Suppressor macrophage (primary cell): ENCODE results near the gene MUC2.

Experiments
- DNase-seq, 4 experiments: peaks; one replicate each; pipeline ENCODE4 v3.0.0-alpha.2; 2020 to 2022
- total RNA-seq, 17 experiments: gene quantifications; one replicate each; lab custom pipeline; 2026; ENCODE audit warnings: mixed read lengths in 6 of 17, inconsistent platforms in 3 of 17; lab: John Stamatoyannopoulos, UW

The MUC2 gene
- total RNA-seq, result 0 to 5.4 (median 0) reads per million in 17 experiments

DNA sequence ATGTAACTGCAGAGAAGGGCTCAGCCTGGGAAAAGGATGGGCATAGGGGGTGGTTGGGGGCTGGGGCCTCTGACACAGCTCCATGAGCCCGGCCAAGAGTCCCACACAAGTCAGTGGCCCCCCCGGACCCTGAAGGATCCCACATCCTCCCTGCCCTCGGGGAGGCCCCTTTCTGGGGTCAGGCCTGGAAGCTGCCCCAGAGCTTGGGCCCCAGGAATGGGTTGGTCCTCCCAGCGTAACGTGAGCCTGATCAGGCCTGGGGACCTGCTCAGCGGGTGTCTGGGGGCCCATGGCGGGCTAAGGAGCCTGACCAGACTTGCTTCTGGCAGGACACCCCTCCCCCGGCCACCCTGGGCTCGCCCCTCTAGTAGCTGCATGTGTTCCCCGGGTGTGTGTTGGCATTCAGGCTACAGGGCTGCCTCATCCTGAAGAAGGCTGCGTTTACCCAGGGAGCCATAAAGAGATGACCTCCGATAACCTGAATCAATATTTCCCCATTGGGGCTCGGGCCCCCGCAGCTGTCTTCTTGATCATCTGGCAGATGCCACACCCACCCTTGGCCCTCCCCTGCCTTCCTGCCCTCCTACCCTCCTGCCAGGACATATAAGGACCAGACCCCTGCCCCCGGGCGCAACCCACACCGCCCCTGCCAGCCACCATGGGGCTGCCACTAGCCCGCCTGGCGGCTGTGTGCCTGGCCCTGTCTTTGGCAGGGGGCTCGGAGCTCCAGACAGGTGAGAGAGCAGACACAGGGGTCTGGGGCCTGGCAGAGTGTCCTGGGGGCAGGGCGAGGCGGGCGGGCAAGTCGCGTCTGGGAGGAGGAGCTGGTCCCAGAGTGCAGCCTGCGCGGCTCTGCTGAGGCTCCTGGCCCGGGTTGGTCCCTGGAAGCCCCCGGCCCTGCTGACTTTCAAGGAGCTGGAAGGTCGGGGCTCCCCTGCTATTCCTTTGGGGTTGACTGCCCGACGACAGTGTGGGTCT is at the start of gene MUC2:
Gene MUC2 (plus strand): TSS at position 631 of the 978 bp plus-strand sequence.
- DNase-seq, result no peak

DNA sequence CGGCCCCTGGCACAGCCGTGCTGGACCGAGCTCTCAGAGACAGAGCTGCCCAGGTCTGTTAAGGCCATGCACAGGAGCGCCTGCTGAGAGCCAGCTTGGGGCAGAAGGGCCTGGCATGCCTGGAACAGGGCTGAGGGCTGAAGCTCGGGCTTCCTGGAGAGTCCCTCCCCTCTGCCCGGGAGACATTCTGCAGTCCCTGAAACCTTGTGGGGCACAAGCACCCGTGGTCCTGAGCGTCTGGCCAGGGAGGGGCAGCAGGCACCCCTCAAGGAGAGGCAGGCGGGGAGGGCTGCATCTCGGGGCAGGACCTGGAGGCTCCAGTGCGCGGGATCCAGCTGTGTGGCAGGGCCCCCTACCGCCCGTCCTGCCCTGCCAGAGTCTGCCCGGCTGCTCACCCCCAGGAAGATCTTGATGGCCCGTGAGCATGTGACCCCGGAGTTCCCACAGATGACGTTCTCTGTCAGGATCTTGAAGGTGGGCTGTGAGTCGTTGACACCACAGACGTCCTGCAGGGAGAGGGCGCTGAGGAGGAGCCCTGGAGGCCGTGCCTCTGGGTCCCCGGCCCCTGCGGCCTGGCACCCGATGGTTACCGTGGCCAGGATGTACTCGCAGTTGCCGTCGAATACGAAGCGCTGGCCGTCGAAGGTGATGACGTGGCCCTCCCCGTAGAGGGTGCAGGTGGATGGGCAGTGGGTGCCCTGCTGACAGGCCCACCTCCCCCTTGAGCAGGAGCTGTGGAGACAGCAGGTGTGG is 49.1 kb upstream of the MUC2 start:
- no peak for DNase-seq

DNA sequence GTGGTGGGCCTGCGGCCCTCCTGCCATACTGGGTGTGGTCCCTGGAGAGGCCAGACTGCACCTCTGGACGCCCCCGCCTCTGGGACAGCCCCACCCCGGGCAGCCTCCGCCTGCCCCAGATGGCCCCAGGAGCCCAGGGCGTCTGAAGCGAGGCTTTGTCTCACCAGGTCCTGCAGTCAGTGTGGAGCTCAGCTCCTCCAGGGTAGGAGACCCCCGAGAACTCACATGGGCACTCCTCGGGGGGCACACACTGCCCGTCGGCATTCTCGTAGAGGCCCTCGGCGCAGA is 48.6 kb upstream of the MUC2 start:
- DNase-seq, result no peak

DNA sequence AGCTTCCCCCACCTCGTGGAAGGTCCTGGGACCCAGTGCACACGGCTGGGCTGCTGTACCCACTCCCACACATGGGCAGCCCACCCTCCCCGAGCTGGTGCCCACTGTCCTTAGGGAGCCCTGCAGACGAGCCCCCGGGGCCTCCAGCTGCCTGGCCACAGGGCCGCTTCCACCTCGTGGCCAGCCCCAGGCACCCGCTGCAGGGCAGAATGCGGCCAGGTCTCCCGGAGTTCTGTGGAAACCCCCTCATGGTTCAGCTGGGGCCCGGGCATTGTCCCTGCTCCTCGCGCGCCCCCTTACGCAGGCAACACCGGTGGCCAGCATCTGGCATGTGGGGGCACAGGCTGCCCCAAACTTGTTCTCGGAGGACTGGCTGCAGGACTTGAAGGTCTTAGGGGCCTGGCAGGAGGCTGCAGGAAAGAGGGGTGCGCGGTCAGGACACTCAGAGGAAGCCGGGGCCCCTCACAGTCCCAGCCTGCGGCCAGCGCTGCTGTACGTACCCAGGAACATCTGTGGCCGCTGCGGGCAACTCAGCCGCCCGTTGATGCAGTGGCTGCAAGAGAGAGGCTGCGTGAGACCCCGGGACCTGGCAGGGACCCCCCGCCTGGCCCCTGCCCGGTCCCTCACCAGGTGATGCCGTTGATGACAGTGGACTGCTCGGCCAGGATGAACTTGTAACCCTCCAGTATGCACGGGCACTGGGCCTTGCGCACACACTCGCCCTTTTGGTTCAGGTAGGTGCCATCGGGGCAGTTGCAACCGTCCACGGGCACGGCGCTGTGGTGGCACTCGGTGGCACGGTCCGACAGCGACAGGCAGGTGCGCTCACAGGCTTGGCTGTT is 47.8 kb upstream of the MUC2 start:
- no peak for DNase-seq

DNA sequence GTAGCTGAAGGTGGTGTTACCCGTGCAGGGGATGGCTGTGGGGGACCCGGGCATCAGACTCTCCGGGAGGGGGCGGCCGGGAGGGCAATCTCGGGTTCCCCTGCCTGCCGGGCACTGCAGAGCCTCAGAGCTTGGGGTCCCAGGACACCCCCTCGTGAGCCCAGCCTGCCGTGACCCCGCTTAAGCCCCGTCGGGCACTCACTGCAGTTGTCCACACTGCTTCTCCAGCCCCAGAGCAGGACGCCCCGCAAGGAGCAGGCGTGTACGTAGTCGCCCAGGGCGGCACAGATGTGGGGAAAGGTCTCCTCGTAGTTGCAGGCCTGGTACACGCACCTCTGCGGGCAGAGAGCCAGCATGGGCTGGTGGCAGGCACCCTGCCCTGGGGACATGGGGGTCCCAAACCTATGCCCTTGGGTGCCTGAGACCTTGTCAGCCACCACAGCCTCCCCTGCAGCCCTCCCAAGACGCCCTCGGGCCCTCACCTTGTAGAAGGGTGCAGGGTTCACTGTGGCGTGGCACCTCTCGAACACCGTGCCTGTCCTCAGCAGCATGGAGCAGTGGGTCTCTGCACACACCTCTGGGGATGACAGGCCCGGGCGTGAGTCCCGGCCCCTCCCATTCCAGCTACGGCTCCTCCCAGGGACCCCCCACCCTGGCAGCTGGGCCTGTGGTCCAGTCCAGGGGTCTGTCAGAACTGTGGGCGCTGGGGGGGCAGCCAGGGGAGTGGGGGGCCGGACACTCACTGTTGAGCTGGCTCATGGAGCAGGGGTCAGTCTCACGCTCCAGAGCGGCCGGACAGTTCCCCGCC is 47.0 kb upstream of the MUC2 start:
- DNase-seq, result no peak

DNA sequence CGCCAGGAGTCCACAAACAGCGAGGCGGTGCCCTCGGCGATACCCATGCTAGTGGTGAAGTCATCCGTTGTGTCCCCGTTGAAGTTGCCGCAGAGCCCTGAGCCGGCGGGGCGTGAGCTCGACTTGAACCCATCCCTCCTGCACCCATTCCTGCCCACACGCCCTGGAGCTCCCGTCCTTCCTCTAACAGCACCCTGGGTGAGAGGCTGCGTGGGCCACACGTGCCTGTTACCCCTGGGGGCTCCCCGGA is 46.5 kb upstream of the MUC2 start:
- DNase-seq, result no peak

DNA sequence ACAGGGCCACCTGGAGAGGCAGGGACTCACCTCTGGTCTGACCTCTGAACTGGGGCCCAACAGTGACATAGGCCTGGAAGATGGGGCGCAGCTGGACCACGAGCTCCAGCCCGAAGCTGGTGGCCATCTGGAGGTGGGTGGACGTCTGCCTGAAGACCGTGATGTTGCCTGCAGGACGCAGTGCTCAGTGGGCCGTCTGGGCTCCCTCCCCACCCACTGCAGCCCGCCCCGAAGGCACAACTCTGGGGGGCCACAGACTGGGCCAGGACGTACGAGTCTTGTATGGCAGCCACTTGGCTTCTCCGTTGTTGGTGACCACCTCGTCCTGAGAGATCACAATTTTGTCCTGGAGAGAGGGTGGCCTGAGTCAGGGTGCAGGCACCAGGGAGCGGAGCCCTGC is 46.1 kb upstream of the MUC2 start:
- no peak for DNase-seq

DNA sequence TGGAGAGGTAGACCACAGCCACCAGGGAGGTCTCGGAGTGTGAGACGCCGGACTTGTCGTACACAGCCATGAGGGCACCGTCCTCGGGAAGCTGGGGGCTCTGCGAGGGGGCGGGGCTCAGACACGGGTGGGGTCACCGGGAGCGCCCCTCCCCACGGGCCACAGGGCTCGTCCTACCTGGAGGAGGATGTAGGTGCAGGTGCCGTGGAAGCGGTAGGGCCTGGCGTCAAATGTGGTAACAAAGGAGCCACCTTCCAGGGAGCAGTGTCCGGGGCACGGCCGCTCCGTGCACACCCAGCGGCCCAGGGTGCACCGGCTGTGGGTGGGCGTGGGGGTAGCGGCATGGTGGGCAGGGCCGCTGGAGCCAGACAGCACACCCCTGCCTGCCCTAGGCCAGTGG is 45.6 kb upstream of the MUC2 start:
- no peak for DNase-seq

DNA sequence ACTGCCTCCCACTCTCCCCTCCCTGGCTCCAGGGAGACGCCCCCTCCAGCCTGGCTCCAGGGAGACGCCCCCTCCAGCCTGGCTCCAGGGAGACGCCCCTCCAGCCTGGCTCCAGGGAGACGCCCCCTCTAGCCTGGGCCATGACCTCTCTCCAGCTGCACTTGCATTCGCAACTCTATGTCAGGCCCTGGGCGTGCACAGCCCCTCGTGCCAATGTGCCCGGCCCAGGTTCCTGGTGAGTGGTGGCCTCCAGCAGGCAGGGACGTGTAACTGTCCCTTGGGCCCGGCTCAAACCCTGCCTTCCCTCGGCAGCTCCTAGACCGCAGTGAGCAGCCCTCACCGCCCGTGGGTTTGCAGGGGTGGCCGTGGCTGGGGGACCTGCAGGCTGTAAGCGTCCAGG is 45.0 kb upstream of the MUC2 start:
- no peak for DNase-seq

DNA sequence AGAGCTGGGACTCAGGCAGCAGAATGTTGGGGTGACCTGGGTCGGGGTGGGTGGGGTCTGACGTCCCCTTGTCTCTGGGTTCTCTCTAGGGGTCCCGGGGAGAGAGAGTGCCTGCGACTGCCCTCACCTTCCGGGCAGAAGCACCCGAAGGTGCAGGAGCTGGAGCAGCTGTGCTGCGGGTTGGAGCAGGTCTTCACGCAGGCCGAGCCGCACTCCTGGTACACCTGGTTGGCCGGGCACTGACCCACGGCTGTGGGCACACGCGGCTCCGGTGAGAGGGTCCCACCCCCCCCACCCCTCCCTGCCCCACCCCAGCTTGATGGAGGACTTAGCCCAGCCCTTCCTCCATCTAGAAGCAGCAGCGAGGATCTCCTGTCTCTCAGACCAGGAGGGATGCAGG is 44.6 kb upstream of the MUC2 start:
- DNase-seq, result no peak

DNA sequence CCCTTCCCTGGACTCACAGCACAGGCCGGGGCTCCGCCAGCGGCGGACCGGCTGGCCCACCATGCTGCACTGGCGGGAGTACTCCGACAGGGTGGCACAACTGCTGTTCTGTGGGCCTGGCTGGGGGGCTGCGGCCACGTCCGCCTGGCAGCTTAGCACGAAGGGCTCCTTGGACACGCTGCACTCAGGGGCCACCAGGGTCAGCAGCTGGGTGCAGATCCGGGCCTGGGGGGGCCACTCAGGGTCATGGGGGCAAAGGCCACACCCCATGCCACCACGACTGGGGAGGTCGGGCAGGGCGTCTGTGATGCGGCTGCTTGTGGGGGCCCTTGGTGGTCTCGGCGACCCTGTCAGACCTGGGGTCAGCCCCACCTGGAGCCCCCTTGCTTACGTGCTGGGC is 44.1 kb upstream of the MUC2 start:
- DNase-seq, result no peak

DNA sequence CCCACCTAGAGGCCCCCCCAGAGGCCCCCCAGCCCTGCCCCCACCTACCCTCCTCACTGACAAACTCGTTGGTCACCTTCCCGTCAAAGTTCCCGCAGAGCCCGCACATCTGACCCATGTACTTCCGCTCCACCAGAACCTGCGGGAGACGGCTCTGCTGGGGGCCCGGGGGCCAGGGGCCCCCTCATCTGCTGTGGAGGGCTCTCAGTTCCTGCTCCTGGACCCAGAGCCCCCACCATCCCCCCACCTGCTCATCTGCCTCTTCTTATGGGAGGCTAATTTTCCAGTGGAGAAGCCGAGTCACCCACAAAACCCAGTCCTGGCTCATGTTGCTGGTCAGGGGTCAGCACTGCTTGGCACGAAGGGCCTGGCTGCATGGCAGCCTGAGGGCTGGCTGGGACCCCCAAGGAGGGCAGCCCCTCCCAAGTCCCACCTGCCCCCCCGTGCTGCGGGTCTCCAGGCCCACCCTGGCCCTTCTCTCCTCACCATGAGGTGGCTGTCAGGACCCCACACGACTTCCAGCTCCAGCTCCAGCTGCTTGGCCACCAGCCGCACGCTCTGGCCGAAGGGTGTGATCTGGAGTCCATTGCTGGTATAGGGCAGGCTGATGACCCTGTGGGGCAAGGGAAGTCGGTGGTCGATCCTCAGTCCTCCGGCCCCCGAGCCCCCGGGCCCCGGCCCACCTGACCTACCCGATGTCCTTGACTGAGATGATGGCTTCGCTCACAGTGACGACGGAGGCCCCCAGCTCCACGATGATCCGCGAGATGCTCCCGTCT is 43.4 kb upstream of the MUC2 start:
- DNase-seq, result no peak

DNA sequence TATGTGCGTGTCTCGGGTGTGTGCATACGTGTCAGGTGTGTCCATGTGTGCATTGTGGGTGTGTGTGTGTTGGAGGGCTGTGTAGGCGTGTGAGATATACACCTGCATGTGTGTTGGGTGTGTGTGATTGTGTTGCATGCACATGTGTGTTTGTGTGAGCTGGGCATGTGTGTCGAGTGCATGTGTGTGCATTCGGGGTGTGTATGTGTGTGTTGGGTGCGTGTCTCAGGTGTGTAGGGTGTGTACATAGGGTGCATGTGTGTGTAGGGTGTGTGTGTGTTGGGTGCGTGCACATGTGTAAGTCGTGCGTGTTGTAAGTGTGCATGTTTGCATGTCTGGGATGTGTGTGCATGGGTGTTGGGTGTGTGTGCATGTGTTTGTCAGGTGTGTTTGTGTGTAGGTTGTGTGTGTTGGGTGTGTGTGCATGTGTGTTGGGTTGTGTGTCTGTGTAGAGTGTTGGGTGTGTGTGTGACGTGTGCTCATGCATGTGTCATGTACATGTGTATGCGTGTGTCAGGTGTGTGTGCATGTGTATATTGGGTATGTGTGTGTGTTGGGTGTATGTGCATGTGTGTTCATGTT is 42.3 kb upstream of the MUC2 start:
- no peak for DNase-seq

DNA sequence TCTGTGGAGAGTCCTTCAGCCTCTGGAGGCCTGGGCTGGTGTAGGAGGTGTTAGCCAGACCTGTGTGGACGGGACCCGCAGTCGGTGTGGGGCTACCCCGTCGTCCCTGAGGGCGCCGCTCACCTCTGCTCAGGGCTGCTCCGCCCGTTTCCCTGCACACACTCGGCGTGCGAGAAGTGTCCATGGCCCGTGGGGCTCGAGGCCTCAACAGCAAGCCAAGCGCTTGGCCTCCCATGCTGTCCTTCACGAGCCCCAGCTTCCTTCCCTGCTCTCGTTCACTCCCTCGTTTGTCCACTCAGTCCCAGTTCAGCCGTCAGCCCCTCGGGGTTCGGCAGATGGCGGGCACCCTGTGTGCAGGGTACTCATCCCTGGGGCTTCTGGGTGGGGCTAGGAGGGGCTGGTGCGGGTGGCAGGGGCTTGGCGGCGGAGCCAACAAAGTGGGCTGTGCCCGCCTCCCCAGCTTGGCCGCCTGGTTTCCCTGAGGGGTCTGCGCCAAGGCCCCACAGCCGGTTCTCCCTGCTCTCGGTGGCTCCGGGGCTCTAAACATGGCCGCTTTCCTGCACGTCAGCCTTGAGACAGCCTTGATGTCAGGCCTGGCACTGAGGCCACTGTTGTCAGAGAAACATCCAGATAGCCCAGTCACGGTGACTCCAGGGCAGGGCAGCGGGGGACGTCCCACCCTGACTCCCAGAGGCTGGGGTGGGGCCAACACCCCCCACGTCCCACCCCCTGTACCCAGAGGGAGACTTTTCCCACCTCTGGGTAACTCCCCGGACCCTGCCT is 41.5 kb upstream of the MUC2 start:
- no peak for DNase-seq

DNA sequence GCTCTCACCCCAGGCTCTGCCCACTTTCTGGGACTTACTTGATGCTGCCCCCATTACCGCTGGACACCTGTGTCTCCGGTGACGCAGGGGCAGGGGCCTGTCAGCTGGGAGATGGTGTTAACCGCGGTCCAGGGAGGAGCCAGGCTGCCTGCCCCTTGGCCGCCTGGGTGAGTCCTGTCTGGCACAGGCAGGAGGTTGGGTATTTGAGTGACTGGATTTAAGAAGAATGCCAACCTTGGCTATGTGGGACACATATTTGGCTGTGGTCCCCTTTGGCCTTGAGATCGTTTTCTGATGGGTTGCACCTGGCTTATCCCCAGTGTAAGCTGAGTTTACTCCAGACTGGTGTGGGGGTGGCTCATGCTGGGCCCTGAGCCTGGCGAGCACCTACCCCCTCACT is 40.7 kb upstream of the MUC2 start:
- DNase-seq, result no peak

DNA sequence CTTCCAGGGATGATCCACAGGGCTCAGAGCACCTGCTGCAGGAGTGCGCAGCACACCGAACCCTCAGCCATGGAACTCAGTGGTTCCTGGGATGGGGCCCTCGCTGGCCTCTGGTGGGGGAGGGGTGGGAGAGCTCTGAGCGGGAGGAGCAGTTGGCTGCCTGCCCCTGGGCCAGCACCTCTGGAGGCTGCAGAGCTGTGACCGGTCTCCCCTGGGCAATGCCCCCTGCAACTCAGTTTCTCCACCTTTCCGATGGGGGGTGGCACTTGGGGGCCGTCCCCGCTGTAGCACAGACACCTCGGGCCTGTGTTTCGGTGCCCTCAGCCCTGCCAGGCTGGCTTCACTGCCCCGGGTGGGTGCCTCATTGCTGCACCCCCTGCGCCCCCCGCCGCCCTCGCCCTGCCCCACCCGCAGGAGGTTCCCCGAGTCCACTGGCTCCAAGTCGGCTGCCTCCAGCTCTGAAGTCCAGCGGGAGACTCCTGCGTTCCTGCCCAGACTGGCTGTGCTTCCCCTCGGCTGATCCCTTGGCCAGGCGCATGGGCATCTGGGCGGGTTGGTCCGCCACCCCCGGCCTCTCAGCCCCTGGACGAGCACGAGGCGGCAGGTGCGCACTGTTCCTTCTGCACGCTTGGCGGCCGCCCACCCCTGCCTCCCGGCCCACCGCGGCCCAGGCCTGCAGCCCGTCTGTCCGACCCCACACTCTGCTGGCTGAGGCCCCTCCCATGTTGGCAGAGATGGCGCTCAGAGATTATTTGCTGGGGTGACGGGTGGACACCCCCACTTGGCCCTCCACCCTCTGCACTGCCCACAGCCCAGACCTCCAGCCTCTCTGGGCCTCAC is 40.0 kb upstream of the MUC2 start:
- no peak for DNase-seq

DNA sequence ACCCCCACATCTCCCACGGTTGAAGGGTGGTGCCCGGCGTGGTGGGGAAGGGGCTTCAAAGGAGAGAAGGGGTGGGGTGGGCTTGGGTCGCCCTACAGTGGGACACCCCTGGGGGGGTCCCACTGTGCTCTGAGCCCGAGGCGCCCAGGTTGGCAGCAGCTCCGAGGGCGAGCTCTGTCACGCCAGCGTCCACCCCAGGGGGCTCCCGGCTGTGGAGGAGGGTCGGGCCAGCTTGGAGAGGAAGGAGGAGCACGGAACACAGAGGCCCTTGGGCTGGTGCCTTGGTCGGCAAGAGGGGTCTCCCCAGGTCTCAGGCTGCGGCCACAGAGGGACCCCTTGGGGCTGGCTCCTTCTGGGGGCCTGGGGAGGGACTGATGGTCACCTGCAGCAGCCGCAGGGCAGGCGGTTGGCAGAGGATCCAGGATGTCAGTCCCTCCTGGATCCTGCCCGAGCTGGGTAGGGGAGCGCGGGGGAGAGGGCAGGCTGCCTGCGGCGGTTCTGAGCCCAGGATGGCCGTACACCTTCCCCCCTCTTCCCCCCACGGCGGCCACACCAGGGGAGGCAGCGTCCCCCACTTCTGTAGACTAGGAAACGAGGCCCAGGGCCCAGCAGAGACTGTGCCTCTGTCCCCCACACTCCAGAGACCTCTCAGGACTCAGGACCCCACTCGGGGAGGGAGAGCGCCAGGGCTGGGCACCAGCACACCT is 38.9 kb upstream of the MUC2 start:
- DNase-seq, result no peak

DNA sequence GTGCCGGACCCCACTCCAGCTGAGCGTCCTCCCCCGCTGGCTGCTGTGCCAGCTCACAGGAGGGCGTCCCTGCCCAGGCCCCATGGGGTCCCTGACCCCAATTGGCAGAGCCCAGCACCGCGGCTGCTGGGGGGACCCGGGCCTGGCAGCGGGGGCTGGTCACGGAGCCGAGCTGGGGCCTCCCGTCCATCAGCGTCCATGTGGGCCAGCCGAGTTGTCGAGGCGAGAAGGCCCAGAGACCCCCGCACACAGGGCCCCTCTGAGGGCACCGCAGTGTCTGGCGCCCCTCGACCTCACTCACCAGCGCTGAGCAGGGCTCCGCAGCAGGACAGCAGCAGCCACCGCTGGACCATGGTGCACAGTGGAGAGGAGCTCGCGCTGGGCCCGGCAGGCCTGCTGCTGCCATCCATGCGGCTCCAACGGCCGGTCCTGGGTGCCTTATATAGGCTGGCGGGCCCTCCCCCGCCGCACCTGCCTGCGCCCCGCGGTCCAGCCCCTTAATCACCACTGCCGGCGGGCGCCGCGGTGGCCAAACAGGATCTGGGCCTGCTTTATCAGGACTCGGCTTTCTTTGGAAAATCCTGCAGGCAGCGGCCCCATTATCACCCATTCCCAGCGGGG is 38.3 kb upstream of the MUC2 start, which contains the start of gene MUC6:
Gene MUC6 (minus strand): TSS at position 416 of the 621 bp plus-strand sequence. CDS start 63 bp downstream, at position 353.
- DNase-seq, result no peak
